GM19372 (cell line): ENCODE results near the gene DPYSL4.

Source experiments
- ATAC-seq: cut with Tn5 transposase; IDR thresholded peaks from one replicate; pipeline ENCODE4 v1.9.1; 2021; ENCODE audit warnings: mild to moderate bottlenecking, low read depth, moderate library complexity; ENCODE audit not compliant: unreplicated experiment

The DPYSL4 gene

GRCh38 chr10:132192991-132193665, 6.4 kb downstream of the DPYSL4 start:
- ATAC-seq = no peak

GRCh38 chr10:132193907-132194552, 7.3 kb downstream of the DPYSL4 start:
- no peak for ATAC-seq

GRCh38 chr10:132194726-132195125, 8.0 kb downstream of the DPYSL4 start:
- ATAC-seq = no peak

GRCh38 chr10:132195366-132196075, 8.8 kb downstream of the DPYSL4 start:
- no peak for ATAC-seq

- ATAC-seq = no peak
Observed at GRCh38 chr10:132196178-132197113, 9.7 kb downstream of the DPYSL4 start.

- no peak for ATAC-seq
Observed at GRCh38 chr10:132197271-132198067, 10.7 kb downstream of the DPYSL4 start.

- ATAC-seq = no peak
Observed at GRCh38 chr10:132198068-132198370, 11.3 kb downstream of the DPYSL4 start.

- ATAC-seq = no peak
Observed at GRCh38 chr10:132198381-132199181, 11.8 kb downstream of the DPYSL4 start.

- no peak for ATAC-seq
Observed at GRCh38 chr10:132199268-132199853, 12.6 kb downstream of the DPYSL4 start.

- no peak for ATAC-seq
Observed at GRCh38 chr10:132199854-132200311, 13.1 kb downstream of the DPYSL4 start.

GRCh38 chr10:132200344-132201110, 13.8 kb downstream of the DPYSL4 start:
- no peak for ATAC-seq

GRCh38 chr10:132201111-132201969, 14.6 kb downstream of the DPYSL4 start:
- ATAC-seq = no peak

- ATAC-seq = no peak
Observed at GRCh38 chr10:132202070-132202970, 15.6 kb downstream of the DPYSL4 start.

GRCh38 chr10:132203256-132204077, 16.7 kb downstream of the DPYSL4 start:
- ATAC-seq = no peak

GRCh38 chr10:132204078-132204780, 17.5 kb downstream of the DPYSL4 start:
- no peak for ATAC-seq
